ENCODE data around the gene TLN1. TPM values are rescaled to one million over a fixed set of nuclear protein-coding genes. Genes with fewer than 3 reads are reported as not detected.

Gene TLN1
- total and polyA plus RNA-seq, 2 experiments from 2014 or later: 21.5 to 120 TPM

DNA sequence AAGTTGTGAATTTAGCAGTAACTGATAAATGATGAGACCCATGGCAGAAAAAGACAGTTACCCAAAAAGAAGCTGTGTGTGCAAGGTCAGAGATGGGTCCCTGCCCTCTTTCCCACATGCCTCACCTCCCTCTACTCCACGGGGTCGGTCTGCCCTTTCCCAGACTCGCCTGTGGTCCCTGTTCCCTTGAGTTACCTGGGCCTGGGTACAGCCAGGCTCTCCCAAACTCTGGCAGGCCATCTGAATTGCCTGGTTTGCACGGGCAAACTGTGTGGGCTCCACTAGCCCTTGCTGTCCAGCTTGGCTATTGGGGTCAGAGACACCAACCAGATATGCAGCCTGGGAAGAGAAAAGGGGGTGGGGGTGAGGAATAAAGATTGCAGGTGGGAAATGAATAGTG lies 23.8 kb downstream of the TLN1 start:
- H3K36me3 ChIP-seq (ENCODE audit: insufficient read depth): peaks cover 28% of the 10 kb centered on the region

More for the DNA sequence above, 23.8 kb downstream of the TLN1 start:
- no peak overlapping the region for H3K4me3 ChIP-seq
- H3K27ac Mint-ChIP-seq: no peak overlapping the region
- H3K4me3 Mint-ChIP-seq: no peak overlapping the region; the same call in 2 of the 3 replicates
- no peaks in the 10 kb centered on the region for H3K79me2 ChIP-seq (replicated peaks; ENCODE audit: insufficient read depth)
- H3K4me1 Mint-ChIP-seq: no peaks in the 10 kb centered on the region
- H3K27me3 ChIP-seq (ENCODE audit: insufficient read depth): no peaks in the 10 kb centered on the region
- no peak overlapping the region for H3K27ac ChIP-seq (ENCODE audit: low read depth)
- no peaks in the 10 kb centered on the region for H3K9me3 Mint-ChIP-seq
- H2AFZ ChIP-seq: no peak overlapping the region
- TF ChIP-seq, protein P1, sequence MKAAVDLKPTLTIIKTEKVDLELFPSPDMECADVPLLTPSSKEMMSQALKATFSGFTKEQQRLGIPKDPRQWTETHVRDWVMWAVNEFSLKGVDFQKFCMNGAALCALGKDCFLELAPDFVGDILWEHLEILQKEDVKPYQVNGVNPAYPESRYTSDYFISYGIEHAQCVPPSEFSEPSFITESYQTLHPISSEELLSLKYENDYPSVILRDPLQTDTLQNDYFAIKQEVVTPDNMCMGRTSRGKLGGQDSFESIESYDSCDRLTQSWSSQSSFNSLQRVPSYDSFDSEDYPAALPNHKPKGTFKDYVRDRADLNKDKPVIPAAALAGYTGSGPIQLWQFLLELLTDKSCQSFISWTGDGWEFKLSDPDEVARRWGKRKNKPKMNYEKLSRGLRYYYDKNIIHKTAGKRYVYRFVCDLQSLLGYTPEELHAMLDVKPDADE (IDR thresholded peaks at IDR 0.05): no peak
- TF ChIP-seq NANOG (IDR thresholded peaks at IDR 0.05; ENCODE audit: borderline replicate concordance) (no peak), EZH2phosphoT487 (IDR thresholded peaks at IDR 0.05; ENCODE audit: unreplicated experiment) (no peak)
- TF ChIP-seq, protein P2, sequence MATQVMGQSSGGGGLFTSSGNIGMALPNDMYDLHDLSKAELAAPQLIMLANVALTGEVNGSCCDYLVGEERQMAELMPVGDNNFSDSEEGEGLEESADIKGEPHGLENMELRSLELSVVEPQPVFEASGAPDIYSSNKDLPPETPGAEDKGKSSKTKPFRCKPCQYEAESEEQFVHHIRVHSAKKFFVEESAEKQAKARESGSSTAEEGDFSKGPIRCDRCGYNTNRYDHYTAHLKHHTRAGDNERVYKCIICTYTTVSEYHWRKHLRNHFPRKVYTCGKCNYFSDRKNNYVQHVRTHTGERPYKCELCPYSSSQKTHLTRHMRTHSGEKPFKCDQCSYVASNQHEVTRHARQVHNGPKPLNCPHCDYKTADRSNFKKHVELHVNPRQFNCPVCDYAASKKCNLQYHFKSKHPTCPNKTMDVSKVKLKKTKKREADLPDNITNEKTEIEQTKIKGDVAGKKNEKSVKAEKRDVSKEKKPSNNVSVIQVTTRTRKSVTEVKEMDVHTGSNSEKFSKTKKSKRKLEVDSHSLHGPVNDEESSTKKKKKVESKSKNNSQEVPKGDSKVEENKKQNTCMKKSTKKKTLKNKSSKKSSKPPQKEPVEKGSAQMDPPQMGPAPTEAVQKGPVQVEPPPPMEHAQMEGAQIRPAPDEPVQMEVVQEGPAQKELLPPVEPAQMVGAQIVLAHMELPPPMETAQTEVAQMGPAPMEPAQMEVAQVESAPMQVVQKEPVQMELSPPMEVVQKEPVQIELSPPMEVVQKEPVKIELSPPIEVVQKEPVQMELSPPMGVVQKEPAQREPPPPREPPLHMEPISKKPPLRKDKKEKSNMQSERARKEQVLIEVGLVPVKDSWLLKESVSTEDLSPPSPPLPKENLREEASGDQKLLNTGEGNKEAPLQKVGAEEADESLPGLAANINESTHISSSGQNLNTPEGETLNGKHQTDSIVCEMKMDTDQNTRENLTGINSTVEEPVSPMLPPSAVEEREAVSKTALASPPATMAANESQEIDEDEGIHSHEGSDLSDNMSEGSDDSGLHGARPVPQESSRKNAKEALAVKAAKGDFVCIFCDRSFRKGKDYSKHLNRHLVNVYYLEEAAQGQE (IDR thresholded peaks at IDR 0.05; ENCODE audit: unreplicated experiment): no peak
- TF ChIP-seq, protein P3, sequence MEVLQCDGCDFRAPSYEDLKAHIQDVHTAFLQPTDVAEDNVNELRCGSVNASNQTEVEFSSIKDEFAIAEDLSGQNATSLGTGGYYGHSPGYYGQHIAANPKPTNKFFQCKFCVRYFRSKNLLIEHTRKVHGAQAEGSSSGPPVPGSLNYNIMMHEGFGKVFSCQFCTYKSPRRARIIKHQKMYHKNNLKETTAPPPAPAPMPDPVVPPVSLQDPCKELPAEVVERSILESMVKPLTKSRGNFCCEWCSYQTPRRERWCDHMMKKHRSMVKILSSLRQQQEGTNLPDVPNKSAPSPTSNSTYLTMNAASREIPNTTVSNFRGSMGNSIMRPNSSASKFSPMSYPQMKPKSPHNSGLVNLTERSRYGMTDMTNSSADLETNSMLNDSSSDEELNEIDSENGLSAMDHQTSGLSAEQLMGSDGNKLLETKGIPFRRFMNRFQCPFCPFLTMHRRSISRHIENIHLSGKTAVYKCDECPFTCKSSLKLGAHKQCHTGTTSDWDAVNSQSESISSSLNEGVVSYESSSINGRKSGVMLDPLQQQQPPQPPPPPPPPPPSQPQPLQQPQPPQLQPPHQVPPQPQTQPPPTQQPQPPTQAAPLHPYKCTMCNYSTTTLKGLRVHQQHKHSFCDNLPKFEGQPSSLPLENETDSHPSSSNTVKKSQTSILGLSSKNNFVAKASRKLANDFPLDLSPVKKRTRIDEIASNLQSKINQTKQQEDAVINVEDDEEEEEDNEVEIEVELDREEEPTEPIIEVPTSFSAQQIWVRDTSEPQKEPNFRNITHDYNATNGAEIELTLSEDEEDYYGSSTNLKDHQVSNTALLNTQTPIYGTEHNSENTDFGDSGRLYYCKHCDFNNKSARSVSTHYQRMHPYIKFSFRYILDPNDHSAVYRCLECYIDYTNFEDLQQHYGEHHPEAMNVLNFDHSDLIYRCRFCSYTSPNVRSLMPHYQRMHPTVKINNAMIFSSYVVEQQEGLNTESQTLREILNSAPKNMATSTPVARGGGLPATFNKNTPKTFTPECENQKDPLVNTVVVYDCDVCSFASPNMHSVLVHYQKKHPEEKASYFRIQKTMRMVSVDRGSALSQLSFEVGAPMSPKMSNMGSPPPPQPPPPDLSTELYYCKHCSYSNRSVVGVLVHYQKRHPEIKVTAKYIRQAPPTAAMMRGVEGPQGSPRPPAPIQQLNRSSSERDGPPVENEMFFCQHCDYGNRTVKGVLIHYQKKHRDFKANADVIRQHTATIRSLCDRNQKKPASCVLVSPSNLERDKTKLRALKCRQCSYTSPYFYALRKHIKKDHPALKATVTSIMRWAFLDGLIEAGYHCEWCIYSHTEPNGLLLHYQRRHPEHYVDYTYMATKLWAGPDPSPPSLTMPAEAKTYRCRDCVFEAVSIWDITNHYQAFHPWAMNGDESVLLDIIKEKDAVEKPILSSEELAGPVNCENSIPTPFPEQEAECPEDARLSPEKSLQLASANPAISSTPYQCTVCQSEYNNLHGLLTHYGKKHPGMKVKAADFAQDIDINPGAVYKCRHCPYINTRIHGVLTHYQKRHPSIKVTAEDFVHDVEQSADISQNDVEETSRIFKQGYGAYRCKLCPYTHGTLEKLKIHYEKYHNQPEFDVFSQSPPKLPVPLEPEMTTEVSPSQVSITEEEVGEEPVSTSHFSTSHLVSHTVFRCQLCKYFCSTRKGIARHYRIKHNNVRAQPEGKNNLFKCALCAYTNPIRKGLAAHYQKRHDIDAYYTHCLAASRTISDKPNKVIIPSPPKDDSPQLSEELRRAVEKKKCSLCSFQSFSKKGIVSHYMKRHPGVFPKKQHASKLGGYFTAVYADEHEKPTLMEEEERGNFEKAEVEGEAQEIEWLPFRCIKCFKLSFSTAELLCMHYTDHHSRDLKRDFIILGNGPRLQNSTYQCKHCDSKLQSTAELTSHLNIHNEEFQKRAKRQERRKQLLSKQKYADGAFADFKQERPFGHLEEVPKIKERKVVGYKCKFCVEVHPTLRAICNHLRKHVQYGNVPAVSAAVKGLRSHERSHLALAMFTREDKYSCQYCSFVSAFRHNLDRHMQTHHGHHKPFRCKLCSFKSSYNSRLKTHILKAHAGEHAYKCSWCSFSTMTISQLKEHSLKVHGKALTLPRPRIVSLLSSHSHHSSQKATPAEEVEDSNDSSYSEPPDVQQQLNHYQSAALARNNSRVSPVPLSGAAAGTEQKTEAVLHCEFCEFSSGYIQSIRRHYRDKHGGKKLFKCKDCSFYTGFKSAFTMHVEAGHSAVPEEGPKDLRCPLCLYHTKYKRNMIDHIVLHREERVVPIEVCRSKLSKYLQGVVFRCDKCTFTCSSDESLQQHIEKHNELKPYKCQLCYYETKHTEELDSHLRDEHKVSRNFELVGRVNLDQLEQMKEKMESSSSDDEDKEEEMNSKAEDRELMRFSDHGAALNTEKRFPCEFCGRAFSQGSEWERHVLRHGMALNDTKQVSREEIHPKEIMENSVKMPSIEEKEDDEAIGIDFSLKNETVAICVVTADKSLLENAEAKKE (CRISPR knock-in tag; IDR thresholded peaks at IDR 0.05): no peak
- 0 out of 2 replicates have a peak, but pooled peaks cover 2% of the 10 kb centered on the region for H3F3A ChIP-seq (replicated peaks; ENCODE audit: low read depth)
- peaks cover 2% of the 10 kb centered on the region for H4K20me1 ChIP-seq (replicated peaks; ENCODE audit: insufficient read depth)
- H3K4me2 ChIP-seq: no peak overlapping the region
- H3K4me1 ChIP-seq (ENCODE audit: insufficient read depth): no peaks in the 10 kb centered on the region
- peaks cover 7% of the 10 kb centered on the region for H3K27me3 Mint-ChIP-seq (ENCODE audit: insufficient read depth, low read depth, poor library complexity)
- ATAC-seq: no peak
- no peaks in the 10 kb centered on the region for H3K9me2 ChIP-seq (ENCODE audit: insufficient read depth)
- DNase-seq (ENCODE audit: low spot score): no peak
- peaks cover 63% of the 10 kb centered on the region for H3K36me3 Mint-ChIP-seq (ENCODE audit: low read depth)
